ENCODE measurements around the gene TRAK1.

Gene TRAK1

GRCh38 chr3:42169579-42170120 is 78.5 kb downstream of the TRAK1 start:
- no peak for TF ChIP-seq CTCF (IDR thresholded peaks at IDR 0.05; ENCODE audit: low read length, missing control alignments)
- H3K4me3 ChIP-seq (replicated peaks; ENCODE audit: low read depth, low read length), result no peak overlapping the region
- DNase-seq (ENCODE audit: low read depth), result no peak

- no peak for TF ChIP-seq CTCF (IDR thresholded peaks at IDR 0.05; ENCODE audit: low read length, missing control alignments)
- no peak for DNase-seq (ENCODE audit: low read depth)
- no peak overlapping the region for H3K4me3 ChIP-seq (replicated peaks; ENCODE audit: low read depth, low read length)
Observed at GRCh38 chr3:42172047-42172654, 81.0 kb downstream of the TRAK1 start.

- DNase-seq (ENCODE audit: low read depth), result no peak
- H3K4me3 ChIP-seq (replicated peaks; ENCODE audit: low read depth, low read length), result no peak overlapping the region
- TF ChIP-seq CTCF (IDR thresholded peaks at IDR 0.05; ENCODE audit: low read length, missing control alignments), result no peak
Observed at GRCh38 chr3:42173307-42173706, 82.2 kb downstream of the TRAK1 start.

GRCh38 chr3:42174679-42175385 is 83.7 kb downstream of the TRAK1 start:
- H3K4me3 ChIP-seq (replicated peaks; ENCODE audit: low read depth, low read length), result no peak overlapping the region
- DNase-seq (ENCODE audit: low read depth), result no peak

GRCh38 chr3:42175386-42176240 is 84.5 kb downstream of the TRAK1 start:
- no peak for DNase-seq (ENCODE audit: low read depth)
- no peak for TF ChIP-seq CTCF (IDR thresholded peaks at IDR 0.05; ENCODE audit: low read length, missing control alignments)
- no peak overlapping the region for H3K4me3 ChIP-seq (replicated peaks; ENCODE audit: low read depth, low read length)

More at GRCh38 chr3:42174679-42175385, 83.7 kb downstream of the TRAK1 start:
- no peak for TF ChIP-seq CTCF (IDR thresholded peaks at IDR 0.05; ENCODE audit: low read length, missing control alignments)

GRCh38 chr3:42176242-42177034 is 85.3 kb downstream of the TRAK1 start:
- no peak for DNase-seq (ENCODE audit: low read depth)
- no peak overlapping the region for H3K4me3 ChIP-seq (replicated peaks; ENCODE audit: low read depth, low read length)
- no peak for TF ChIP-seq CTCF (IDR thresholded peaks at IDR 0.05; ENCODE audit: low read length, missing control alignments)

All from fibroblast of pulmonary artery (primary cell).